HCT116 (cell line): ENCODE data around the gene ANGPTL4.
"Not testable (repeated sequence)": the region's sequence is repeated elsewhere in the genome, so short reads cannot be mapped to it uniquely, and the experiment has no call there.

Experiments
- CTCF ChIP-seq, 3 experiments: fragments of 200-600 bp in 1 of 3; sonication (generic) in 1 of 3; IDR thresholded peaks in 2 of 3; conservative IDR thresholded peaks in 1 of 3; 2 replicates each; pipeline ENCODE4 v1.5.1; 2012 to 2017; ENCODE audit warnings: low read depth in 2 of 3, low read length in 2 of 3, antibody characterized with exemption in 1 of 3, borderline replicate concordance in 1 of 3, control low read depth in 1 of 3, mild to moderate bottlenecking in 1 of 3, mixed read lengths in 1 of 3, mixed run types in 1 of 3, moderate library complexity in 1 of 3; ENCODE audit not compliant: insufficient read depth in 1 of 3
- TF ChIP-seq, protein P1 (sequence below): IDR thresholded peaks from 2 replicates; pipeline ENCODE4 v1.6.1; 2011; ENCODE audit warnings: mild to moderate bottlenecking, low read length, moderate library complexity; ENCODE audit not compliant: insufficient replicate concordance; ENCODE audit errors: extremely low read depth

GRCh38 chr19:8410718-8411117 lies 46.8 kb downstream of the ANGPTL4 start:
- TF ChIP-seq, protein P1, sequence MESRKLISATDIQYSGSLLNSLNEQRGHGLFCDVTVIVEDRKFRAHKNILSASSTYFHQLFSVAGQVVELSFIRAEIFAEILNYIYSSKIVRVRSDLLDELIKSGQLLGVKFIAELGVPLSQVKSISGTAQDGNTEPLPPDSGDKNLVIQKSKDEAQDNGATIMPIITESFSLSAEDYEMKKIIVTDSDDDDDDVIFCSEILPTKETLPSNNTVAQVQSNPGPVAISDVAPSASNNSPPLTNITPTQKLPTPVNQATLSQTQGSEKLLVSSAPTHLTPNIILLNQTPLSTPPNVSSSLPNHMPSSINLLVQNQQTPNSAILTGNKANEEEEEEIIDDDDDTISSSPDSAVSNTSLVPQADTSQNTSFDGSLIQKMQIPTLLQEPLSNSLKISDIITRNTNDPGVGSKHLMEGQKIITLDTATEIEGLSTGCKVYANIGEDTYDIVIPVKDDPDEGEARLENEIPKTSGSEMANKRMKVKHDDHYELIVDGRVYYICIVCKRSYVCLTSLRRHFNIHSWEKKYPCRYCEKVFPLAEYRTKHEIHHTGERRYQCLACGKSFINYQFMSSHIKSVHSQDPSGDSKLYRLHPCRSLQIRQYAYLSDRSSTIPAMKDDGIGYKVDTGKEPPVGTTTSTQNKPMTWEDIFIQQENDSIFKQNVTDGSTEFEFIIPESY: not testable (repeated sequence)
- peak; percentile 4 to 21 (median 10); a peak in 1 of 6 replicates for TF ChIP-seq CTCF (IDR thresholded peaks at IDR 0.05 in 2 of 3, conservative IDR thresholded peaks at IDR 0.05 in 1 of 3; ENCODE audit: borderline replicate concordance in 1 of 3, insufficient read depth in 1 of 3, low read depth in 2 of 3, low read length in 2 of 3)
